K562 (cell line): Measurements from ENCODE around the gene NLGN2. TPM values are rescaled to one million over a fixed set of nuclear protein-coding genes. Genes with fewer than 3 reads are reported as not detected.

Experiments used
- ATF7 ChIP-seq: fragments of 450-650 bp; IDR thresholded peaks from 2 replicates; pipeline ENCODE4 v1.7.1; 2014; ENCODE audit warnings: mild to moderate bottlenecking, moderate library complexity
- CBX2 ChIP-seq: fragments of 200-600 bp; sonication (generic); IDR thresholded peaks from one replicate; pipeline ENCODE4 v1.6.1; 2012; ENCODE audit warnings: mild to moderate bottlenecking, low read length, inconsistent platforms; ENCODE audit not compliant: insufficient read depth, poor library complexity, severe bottlenecking
- CHCHD3 ChIP-seq: fragments of 250-450 bp; sonication (Bioruptor Pico); IDR thresholded peaks from 2 replicates; pipeline ENCODE4 v2.1.2; 2022; ENCODE audit warnings: mild to moderate bottlenecking
- CHD1 ChIP-seq: fragments of 200-600 bp; sonication (generic); IDR thresholded peaks from one replicate; pipeline ENCODE4 v1.6.1; 2012; ENCODE audit warnings: mild to moderate bottlenecking, moderate library complexity, low read length, inconsistent platforms
- DEAF1 ChIP-seq: fragments of 450-650 bp; formaldehyde crosslinking; IDR thresholded peaks from 2 replicates; pipeline ENCODE4 v1.4.0; 2020; ENCODE audit warnings: mild to moderate bottlenecking, moderate library complexity
- GTF2F1 ChIP-seq: IDR thresholded peaks from 2 replicates; pipeline ENCODE4 v1.6.1; 2011; ENCODE audit warnings: low read depth, low read length, improper control_type of control experiment
- HIVEP1 ChIP-seq: fragments of 250-450 bp; sonication (Bioruptor Pico); IDR thresholded peaks from 2 replicates; pipeline ENCODE4 v1.4.0; 2020; ENCODE audit warnings: mild to moderate bottlenecking
- KLF13 ChIP-seq: fragments of 450-650 bp; IDR thresholded peaks from 2 replicates; pipeline ENCODE4 v1.6.1; 2016; ENCODE audit warnings: missing genetic modification characterization, low read depth, mild to moderate bottlenecking, missing compliant biosample characterization, moderate library complexity, borderline replicate concordance
- MBD1 ChIP-seq: fragments of 250-450 bp; sonication (Bioruptor Pico); IDR thresholded peaks from 2 replicates; pipeline ENCODE4 v1.8.0; 2022; ENCODE audit warnings: inconsistent platforms
- MTA3 ChIP-seq: fragments of 450-650 bp; formaldehyde crosslinking; IDR thresholded peaks from 2 replicates; pipeline ENCODE4 v1.6.1; 2017; ENCODE audit warnings: mild to moderate bottlenecking, borderline replicate concordance
- NCOA1 ChIP-seq: fragments of 450-650 bp; IDR thresholded peaks from 2 replicates; pipeline ENCODE4 v1.6.1; 2016; ENCODE audit warnings: low read depth
- NELFE ChIP-seq: IDR thresholded peaks from 2 replicates; pipeline ENCODE4 v1.6.1; 2011; ENCODE audit warnings: mild to moderate bottlenecking; ENCODE audit not compliant: insufficient read depth, insufficient read length
- NR2F6 ChIP-seq: fragments of 450-650 bp; formaldehyde crosslinking; IDR thresholded peaks from 2 replicates; pipeline ENCODE4 v1.4.0; 2020; ENCODE audit warnings: mild to moderate bottlenecking
- PHF8 ChIP-seq: fragments of 200-600 bp; sonication (generic); IDR thresholded peaks from 2 replicates; pipeline ENCODE4 v1.6.1; 2012; ENCODE audit warnings: mixed run types, mild to moderate bottlenecking, inconsistent platforms, low read length, moderate library complexity, borderline replicate concordance
- RBBP5 ChIP-seq: fragments of 200-600 bp; sonication (generic); IDR thresholded peaks from 2 replicates; pipeline ENCODE4 v1.6.1; 2012; ENCODE audit warnings: borderline replicate concordance, mild to moderate bottlenecking, low read length, control low read depth, inconsistent platforms; ENCODE audit not compliant: insufficient read depth, poor library complexity, severe bottlenecking
- RBM34 ChIP-seq: fragments of 200-400 bp; formaldehyde crosslinking; IDR thresholded peaks from 2 replicates; pipeline ENCODE4 v1.6.1; 2018; ENCODE audit warnings: low read length, borderline replicate concordance; ENCODE audit not compliant: insufficient read depth
- ZKSCAN8 ChIP-seq: fragments of 200-800 bp; sonication (Bioruptor generic); IDR thresholded peaks from 2 replicates; pipeline ENCODE4 v1.6.1; 2016; ENCODE audit warnings: missing genetic modification characterization, missing compliant biosample characterization
- ZNF134 ChIP-seq: fragments of 250-450 bp; sonication (Bioruptor Pico); conservative IDR thresholded peaks from 2 replicates; pipeline ENCODE4 v1.4.0; 2020
- ZNF232 ChIP-seq: sonication (generic); formaldehyde crosslinking; IDR thresholded peaks from 2 replicates; pipeline ENCODE4 v1.8.0; 2022; ENCODE audit warnings: mild to moderate bottlenecking, missing genetic modification reagents
- ZNF696 ChIP-seq: fragments of 250-450 bp; sonication (Bioruptor Pico); conservative IDR thresholded peaks from 2 replicates; pipeline ENCODE4 v1.4.0; 2020; ENCODE audit warnings: mild to moderate bottlenecking, moderate library complexity
- polyA plus RNA-seq, 8 experiments: library from polyadenylated mRNA; depleted of rRNA in 4 of 8; stranded (reverse) in 5 of 8; unstranded in 3 of 8; fragments of >200 nt; fragmentation: Nextera tagmentation in 2 of 8; fragmentation: Illumina TruSeq in 1 of 8; extraction: Ambion mirVana in 2 of 8; extraction: Trizol in 1 of 8; gene quantifications; 2 replicates each; pipeline versions ENCODE4 v1.2.1 to v1.2.3, GENCODE V29; 2011 to 2014; ENCODE audit warnings: inconsistent platforms in 1 of 8, missing spikeins in 1 of 8
- total RNA-seq, 7 experiments: library from RNA; depleted of rRNA in 6 of 7; stranded (reverse); fragments of >200 nt in 6 of 7; fragmentation: Illumina TruSeq in 2 of 7; extraction: Trizol in 2 of 7; gene quantifications; 2 replicates each; pipeline versions ENCODE4 v1.2.1 to v1.2.3, GENCODE V29; 2011 to 2021; ENCODE audit warnings: low replicate concordance in 1 of 7
- TF ChIP-seq, protein P1 (sequence below): IDR thresholded peaks from 2 replicates; pipeline ENCODE4 v1.6.1; 2012; ENCODE audit warnings: low read depth, low read length, improper control_type of control experiment, borderline replicate concordance

The NLGN2 gene
- total and polyA plus RNA-seq, 9 of the 15 experiments (the other 6 are each of a cell fraction or from before 2014, with no cell fraction given): 0.11 to 7.8 (median 0.77) TPM

DNA sequence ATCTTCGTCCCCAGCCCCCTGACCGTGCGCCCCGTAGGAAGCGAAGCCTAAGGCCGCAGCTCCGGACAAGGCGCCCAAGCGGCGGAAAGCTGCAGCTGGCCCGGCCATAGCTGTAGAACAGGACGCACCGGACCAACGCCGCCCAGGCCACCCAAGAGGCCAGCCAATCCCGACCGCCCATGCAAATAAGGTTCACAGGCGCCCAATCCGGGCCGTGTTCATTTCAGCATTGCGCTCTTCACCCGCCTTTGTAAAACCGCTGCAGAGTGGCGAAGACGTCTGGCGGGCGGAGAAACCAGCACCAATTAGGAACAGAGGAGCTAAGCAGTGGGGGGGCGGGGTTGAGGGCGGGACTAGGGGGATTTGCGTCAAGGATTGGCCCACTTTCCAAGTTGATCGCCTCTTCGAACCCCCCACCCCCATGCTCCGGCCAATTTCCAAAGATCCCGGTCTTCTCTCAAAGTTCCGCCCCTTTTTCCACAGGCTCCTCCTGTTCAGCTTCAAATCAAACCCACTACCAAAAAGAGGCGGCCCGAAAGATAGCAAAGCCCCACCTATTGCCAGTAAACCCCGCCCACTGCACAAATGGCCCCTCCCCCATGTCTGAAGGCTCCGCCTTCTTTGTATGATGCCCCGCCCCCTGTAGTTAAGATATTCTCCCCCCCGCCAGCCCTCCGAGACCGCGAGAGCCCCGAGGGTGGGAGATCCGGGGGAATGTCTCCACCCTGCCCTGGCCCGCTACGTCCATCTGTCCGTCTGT lies 3.5 kb upstream of the NLGN2 start, which contains the start of gene TMEM256 (continued):
- TF ChIP-seq ZNF696 (CRISPR knock-in tag) (no peak), ZNF134 (CRISPR knock-in tag) (no peak), MBD1 (CRISPR knock-in tag) (no peak), NR2F6 (CRISPR knock-in tag) (no peak), MTA3 (0 out of 2 replicates have a peak, but pooled peaks have one; percentile 48), CHD1 (no peak), RBBP5 (no peak), NCOA1 (no peak), KLF13 (tag) (no peak), DEAF1 (CRISPR knock-in tag) (no peak), NELFE (no peak), ATF7 (peak; percentile 59), ZNF232 (CRISPR knock-in tag) (no peak), RBM34 (no peak), HIVEP1 (no peak), GTF2F1 (no peak), CHCHD3 (CRISPR knock-in tag) (no peak), CBX2 (no peak), PHF8 (peak; percentile 78), ZKSCAN8 (CRISPR knock-in tag) (no peak)
- TF ChIP-seq, protein P1, sequence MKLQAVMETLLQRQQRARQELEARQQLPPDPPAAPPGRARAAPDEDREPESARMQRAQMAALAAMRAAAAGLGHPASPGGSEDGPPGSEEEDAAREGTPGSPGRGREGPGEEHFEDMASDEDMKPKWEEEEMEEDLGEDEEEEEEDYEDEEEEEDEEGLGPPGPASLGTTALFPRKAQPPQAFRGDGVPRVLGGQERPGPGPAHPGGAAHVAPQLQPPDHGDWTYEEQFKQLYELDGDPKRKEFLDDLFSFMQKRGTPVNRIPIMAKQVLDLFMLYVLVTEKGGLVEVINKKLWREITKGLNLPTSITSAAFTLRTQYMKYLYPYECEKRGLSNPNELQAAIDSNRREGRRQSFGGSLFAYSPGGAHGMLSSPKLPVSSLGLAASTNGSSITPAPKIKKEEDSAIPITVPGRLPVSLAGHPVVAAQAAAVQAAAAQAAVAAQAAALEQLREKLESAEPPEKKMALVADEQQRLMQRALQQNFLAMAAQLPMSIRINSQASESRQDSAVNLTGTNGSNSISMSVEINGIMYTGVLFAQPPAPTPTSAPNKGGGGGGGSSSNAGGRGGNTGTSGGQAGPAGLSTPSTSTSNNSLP: no peak
